Thymus (tissue), 11 donors: ENCODE data around the gene ST6GAL1. TPM values are rescaled to one million over a fixed set of nuclear protein-coding genes. Genes with fewer than 3 reads are reported as not detected.

Source experiments
- DNase-seq, 9 donors: peaks; one replicate each; pipeline ENCODE4 v3.0.0-alpha.2; 2013; ENCODE audit warnings: low spot score in 9 of 9, low read depth in 6 of 9, missing footprints in 1 of 9
- H3K27ac ChIP-seq, 2 donors: one replicate each; pipeline ENCODE4 v1.5.1; 2013; ENCODE audit warnings: control low read depth in 1 of 2, low read depth in 1 of 2, low read length in 1 of 2, mild to moderate bottlenecking in 1 of 2, moderate library complexity in 1 of 2
- H3K27me3 ChIP-seq, 2 donors: one replicate each; pipeline ENCODE4 v1.5.1; 2013; ENCODE audit warnings: low read length in 1 of 2; ENCODE audit not compliant: control insufficient read depth in 2 of 2, insufficient read depth in 1 of 2
- H3K36me3 ChIP-seq, 2 donors: one replicate each; pipeline ENCODE4 v1.5.1; 2013; ENCODE audit warnings: low read length in 1 of 2, mild to moderate bottlenecking in 1 of 2, moderate library complexity in 1 of 2; ENCODE audit not compliant: control insufficient read depth in 2 of 2, insufficient read depth in 2 of 2
- H3K4me1 ChIP-seq, 2 donors: one replicate each; pipeline ENCODE4 v1.5.1; 2013; ENCODE audit warnings: low read length in 2 of 2; ENCODE audit not compliant: control insufficient read depth in 2 of 2, insufficient read depth in 2 of 2
- H3K4me3 ChIP-seq, 2 donors: one replicate each; pipeline ENCODE4 v1.5.1; 2013; ENCODE audit warnings: low read length in 2 of 2, control low read depth in 1 of 2, mild to moderate bottlenecking in 1 of 2
- H3K9me3 ChIP-seq, 2 donors: one replicate each; pipeline ENCODE4 v1.5.1; 2013; ENCODE audit warnings: low read length in 1 of 2, mild to moderate bottlenecking in 1 of 2; ENCODE audit not compliant: control insufficient read depth in 2 of 2, insufficient read depth in 1 of 2
- WGBS: extraction: QIAGEN DNeasy Blood & Tissue Kit; methylation state at CpG from one replicate; pipeline ENCODE4 v1.1.7; 2013; 5-methylcytosine and 5-hydroxymethylcytosine counted together
- polyA plus RNA-seq: library from polyadenylated mRNA; stranded (reverse); fragments of 200-250 nt; gene quantifications from one replicate; pipeline ENCODE4 v1.2.3, GENCODE V29; 2013
- total RNA-seq: library from RNA; stranded (reverse); fragments of 120-200 nt; gene quantifications from one replicate; pipeline ENCODE4 v1.2.4, GENCODE V29; 2013
- donor health status: healthy.

ST6GAL1 gene
- total and polyA plus RNA-seq, 2 donors, result 37.6 to 39.2 TPM

DNA sequence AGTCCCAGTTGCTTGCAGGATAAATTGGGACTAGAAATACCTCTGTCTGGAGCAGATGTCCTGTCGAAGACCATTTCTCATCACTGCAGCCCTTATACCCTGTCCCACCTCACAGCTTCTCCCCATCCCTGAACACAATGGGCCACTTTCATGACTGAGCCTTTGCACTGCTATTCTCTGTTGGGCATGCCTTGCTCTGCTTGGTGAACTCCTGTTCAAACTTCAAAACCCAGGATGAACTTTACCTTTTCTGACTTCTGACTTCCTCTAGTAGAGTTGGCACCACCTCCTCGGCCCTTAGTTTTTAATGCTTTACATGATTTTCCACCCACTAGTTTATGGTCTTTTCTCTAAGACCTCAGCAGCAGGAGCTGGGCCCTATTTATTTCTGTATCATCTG is 48.4 kb downstream of the ST6GAL1 start:
- Histone ChIP-seq H3K36me3 (peaks cover 14 to 49% of the 10 kb centered on the region in 2 donors), H3K4me1 (no peaks in the 10 kb centered on the region), H3K4me3 (no peak overlapping the region), H3K27ac (no peak overlapping the region), H3K9me3 (no peaks in the 10 kb centered on the region), H3K27me3 (no peaks in the 10 kb centered on the region)
- no peak for DNase-seq
- WGBS, result 98% methylated on average over 2 of the region's 2 CpGs

DNA sequence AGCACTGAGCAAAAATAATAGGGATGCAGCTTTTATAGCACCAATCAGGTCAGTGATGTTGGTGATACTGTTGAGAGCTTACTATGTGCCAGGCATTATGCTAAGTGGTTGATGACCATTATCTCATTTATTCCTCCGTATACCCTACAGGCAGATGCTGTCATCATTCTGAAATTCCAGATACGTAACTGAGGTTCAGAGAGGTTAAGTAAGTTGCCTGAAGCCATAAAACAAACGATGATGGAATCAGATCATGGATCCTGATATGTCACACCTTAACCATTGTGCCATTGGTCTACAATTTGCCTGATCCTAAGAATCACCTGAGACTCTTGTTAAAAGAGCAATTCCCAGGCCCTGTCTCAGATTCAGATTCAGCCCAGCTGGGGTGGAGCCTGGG is 49.5 kb downstream of the ST6GAL1 start:
- H3K9me3 ChIP-seq, result no peaks in the 10 kb centered on the region
- peaks cover 12 to 42% of the 10 kb centered on the region in 2 donors for H3K36me3 ChIP-seq
- 97% methylated on average over 3 of the region's 3 CpGs for WGBS
- no peak overlapping the region for H3K27ac ChIP-seq
- no peak overlapping the region for H3K4me3 ChIP-seq
- no peak for DNase-seq
- H3K4me1 ChIP-seq, result no peaks in the 10 kb centered on the region
- no peaks in the 10 kb centered on the region for H3K27me3 ChIP-seq

DNA sequence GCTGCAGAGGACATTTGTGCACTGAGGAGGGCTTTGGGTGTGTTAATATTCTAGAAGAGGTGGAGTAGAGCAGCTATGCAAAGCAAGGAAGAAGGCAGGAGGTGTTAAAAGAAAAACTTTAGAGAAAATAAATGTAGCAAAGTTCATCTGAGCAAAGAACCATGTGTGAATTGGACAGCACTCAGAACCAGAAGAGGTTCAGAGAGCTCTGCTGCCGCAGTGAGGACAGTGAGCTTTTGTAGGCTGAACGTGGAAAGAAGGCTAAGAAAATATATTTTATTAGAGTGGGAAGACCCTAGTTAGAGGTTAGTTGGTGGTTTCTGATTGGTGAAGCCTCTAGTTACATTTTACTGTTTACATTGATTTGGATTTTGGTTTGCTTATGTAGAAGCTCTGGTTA is 50.7 kb downstream of the ST6GAL1 start:
- Histone ChIP-seq H3K27me3 (no peaks in the 10 kb centered on the region), H3K27ac (no peak overlapping the region), H3K36me3 (peaks cover 10 to 36% of the 10 kb centered on the region in 2 donors), H3K9me3 (no peaks in the 10 kb centered on the region), H3K4me1 (no peaks in the 10 kb centered on the region), H3K4me3 (no peak overlapping the region)
- no peak for DNase-seq
- 98% methylated on average over 2 of the region's 2 CpGs for WGBS

DNA sequence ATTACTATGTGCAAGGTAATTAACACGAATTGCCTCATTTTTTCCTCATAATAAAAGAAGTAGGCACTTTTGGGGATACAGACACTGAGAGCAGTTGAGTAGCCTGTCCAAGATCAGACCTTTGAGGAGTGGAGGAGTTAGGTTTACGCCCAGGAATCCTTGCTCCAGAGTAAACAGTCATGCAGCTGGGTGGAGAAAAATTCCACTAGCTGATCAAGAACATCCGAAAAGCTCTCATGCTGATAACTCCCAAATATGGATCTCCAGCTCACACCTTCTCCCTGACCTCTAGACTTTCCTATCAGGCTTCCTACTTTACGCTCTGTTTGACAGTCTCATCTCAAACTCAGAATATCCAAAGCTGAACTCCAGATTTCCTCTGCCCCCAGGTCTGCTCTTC is 53.3 kb downstream of the ST6GAL1 start:
- no peaks in the 10 kb centered on the region for H3K27me3 ChIP-seq
- peaks cover 10 to 26% of the 10 kb centered on the region in 2 donors for H3K36me3 ChIP-seq
- peaks cover 2 to 5% of the 10 kb centered on the region in 2 donors for H3K4me1 ChIP-seq
- H3K4me3 ChIP-seq, result no peak overlapping the region
- no peaks in the 10 kb centered on the region for H3K9me3 ChIP-seq
- no peak overlapping the region for H3K27ac ChIP-seq
- WGBS, result 93% methylated on average over 4 of the region's 4 CpGs
- no peak for DNase-seq

DNA sequence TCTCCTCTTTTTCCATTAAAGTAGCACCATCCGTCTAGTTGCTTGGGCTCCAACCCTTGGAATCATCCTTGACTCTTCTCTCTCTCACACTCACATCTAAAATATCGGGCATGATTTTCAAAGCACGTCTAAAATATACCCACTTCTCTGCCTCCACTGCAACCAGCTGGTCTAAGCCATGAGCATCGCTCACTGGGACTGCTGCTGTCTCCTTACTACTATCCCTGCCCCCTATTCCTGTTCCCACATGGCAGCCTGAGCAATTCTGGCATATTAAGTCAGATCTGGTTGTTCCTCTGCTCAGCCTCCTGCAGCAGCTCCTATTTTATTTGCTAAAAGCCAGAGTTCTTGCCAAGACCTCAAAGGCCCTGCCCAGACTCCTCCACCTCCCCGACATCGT is 53.7 kb downstream of the ST6GAL1 start:
- DNase-seq, result no peak
- no peaks in the 10 kb centered on the region for H3K27me3 ChIP-seq
- WGBS, result 98% methylated on average over 6 of the region's 6 CpGs
- no peak overlapping the region for H3K27ac ChIP-seq
- H3K9me3 ChIP-seq, result no peaks in the 10 kb centered on the region
- no peak overlapping the region for H3K4me3 ChIP-seq
- peaks cover 2 to 8% of the 10 kb centered on the region in 2 donors for H3K4me1 ChIP-seq
- peaks cover 10 to 23% of the 10 kb centered on the region in 2 donors for H3K36me3 ChIP-seq

DNA sequence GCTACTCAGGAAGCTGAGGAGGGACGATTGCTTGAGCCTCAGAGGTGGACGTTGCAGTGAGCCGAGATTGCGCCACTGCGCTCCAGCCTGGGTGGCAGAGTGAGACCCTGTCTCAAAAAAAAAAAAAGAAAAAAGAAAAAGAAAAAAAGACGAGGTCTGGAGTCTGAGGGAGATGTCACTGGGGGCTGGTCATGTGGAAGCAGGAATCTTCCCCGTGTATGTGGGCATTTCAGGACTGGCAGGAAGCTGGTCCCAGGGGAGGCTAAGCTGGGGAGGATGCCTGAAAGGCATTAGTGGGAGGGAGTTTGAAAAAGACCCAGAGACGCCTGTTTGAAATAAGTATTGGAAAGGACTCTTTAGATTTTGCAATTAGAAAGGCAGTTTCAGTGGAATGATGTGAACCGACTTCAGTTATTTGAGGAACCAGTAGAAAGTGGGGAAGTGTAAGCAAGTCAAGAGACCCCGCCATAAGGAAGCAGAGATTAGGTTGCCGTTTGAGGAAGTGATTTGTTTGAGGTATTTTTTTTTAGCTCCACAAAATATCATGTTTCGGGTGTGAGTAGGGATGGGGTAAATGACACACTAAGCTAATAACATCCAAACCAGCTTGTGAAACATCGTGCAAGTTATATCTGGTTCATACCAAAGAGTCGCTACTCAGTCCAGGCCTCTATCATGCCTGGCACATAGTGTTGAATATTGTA is 55.5 kb downstream of the ST6GAL1 start:
- Histone ChIP-seq H3K27me3 (no peaks in the 10 kb centered on the region), H3K4me3 (no peak overlapping the region), H3K27ac (no peak overlapping the region), H3K9me3 (no peaks in the 10 kb centered on the region), H3K36me3 (peaks cover 3 to 12% of the 10 kb centered on the region in 2 donors), H3K4me1 (peaks cover 2 to 22% of the 10 kb centered on the region in 2 donors)
- WGBS, result 58% methylated on average over 14 of the region's 14 CpGs
- no peak for DNase-seq

DNA sequence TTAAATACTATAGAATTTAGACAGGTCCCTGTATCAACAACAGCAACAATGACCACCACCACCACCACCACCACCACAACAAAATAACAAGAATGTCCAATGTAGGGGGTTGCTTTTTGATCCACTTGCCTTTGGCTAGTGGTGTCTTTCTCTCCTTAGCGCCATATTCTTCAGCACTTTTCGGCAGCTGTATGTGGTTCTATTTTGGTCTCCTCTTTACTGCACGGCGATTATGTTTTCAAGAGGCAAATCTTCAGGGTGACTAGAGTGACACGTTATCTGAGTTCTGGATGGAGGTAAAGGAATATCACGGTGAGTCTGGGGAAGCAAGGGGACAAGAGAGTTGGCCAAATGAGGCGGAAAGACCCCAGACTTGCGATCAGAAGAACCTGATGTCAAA is 56.1 kb downstream of the ST6GAL1 start:
- Histone ChIP-seq H3K9me3 (no peaks in the 10 kb centered on the region), H3K4me1 (peaks cover 2 to 27% of the 10 kb centered on the region in 2 donors), H3K36me3 (peaks cover 0 to 12% of the 10 kb centered on the region in 2 donors), H3K4me3 (no peak overlapping the region), H3K27ac (peak overlapping the region in 1 of 2 donors; percentile 5), H3K27me3 (no peaks in the 10 kb centered on the region)
- DNase-seq, result no peak
- 95% methylated on average over 8 of the region's 8 CpGs for WGBS

DNA sequence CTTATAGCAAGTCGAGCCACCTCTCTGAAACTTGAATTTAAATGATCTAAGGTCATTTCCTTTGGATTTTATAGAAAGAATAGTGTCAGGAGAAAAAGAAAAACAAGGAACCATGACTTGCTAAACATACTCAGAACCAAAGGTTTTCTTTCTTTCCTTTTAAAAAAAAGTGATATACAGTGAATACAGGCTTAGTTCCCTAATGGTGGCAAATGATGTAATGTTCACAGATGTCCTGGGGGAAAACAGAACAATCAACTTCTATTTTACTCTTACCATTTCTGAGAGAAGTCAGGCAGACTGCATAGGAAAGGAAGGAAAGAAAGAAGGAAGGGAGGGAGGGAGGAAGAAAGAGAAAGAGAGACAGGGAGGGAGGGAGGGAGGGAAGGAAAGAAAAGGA is 56.5 kb downstream of the ST6GAL1 start:
- no peak for DNase-seq
- WGBS, result 87% methylated on average over 1 of the region's 1 CpG
- Histone ChIP-seq H3K4me1 (peaks cover 2 to 31% of the 10 kb centered on the region in 2 donors), H3K9me3 (no peaks in the 10 kb centered on the region), H3K27ac (no peak overlapping the region), H3K27me3 (no peaks in the 10 kb centered on the region), H3K36me3 (peaks cover 0 to 12% of the 10 kb centered on the region in 2 donors), H3K4me3 (no peak overlapping the region)

DNA sequence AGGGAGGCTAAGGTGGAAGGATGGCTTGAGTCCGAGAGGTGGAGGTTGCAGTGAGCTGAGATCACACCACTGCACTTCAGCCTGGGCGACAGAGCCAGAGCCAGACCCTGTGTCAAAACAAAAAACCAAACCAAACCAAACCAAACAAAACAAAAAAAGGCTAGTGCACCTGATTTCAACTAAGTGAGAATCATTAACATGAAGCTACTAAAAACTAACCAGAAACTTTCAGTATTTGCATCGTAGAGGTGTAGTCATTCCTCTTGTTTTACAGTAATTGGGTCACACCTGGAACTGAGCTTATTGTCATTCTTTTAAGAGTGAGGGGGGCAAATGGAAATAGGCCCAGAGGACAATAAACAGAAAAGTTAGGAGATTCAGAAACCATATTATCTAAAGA is 58.5 kb downstream of the ST6GAL1 start:
- no peak overlapping the region for H3K4me3 ChIP-seq
- peak overlapping the region in 1 of 2 donors; percentile 85 for H3K27ac ChIP-seq
- peaks cover 2 to 43% of the 10 kb centered on the region in 2 donors for H3K4me1 ChIP-seq
- H3K27me3 ChIP-seq, result no peaks in the 10 kb centered on the region
- peaks cover 0 to 2% of the 10 kb centered on the region in 2 donors for H3K36me3 ChIP-seq
- H3K9me3 ChIP-seq, result no peaks in the 10 kb centered on the region
- 77% methylated on average over 3 of the region's 3 CpGs for WGBS
- peak in 2 of 9 donors; percentile 25 to 47 for DNase-seq
